Testis (tissue), 3 donors: ENCODE measurements around the gene LILRB3. TPM values are rescaled to one million over a fixed set of nuclear protein-coding genes. Genes with fewer than 3 reads are reported as not detected.

Experiments
- DNase-seq: peaks from one replicate; pipeline ENCODE4 v3.0.0-alpha.2; 2019
- H3K27ac ChIP-seq, 2 donors: fragments of 200-600 bp; sonication (generic); one replicate each; pipeline ENCODE4 v1.5.1; 2019
- H3K27me3 ChIP-seq: fragments of 200-600 bp; sonication (generic); one replicate; pipeline ENCODE4 v1.5.1; 2019
- H3K36me3 ChIP-seq: fragments of 200-600 bp; sonication (generic); one replicate; pipeline ENCODE4 v1.5.1; 2017; ENCODE audit warnings: low read depth; ENCODE audit errors: missing control alignments
- H3K4me1 ChIP-seq: fragments of 200-600 bp; sonication (generic); one replicate; pipeline ENCODE4 v1.5.1; 2019
- H3K4me3 ChIP-seq, 2 donors: fragments of 200-600 bp; sonication (generic); one replicate each; pipeline ENCODE4 v1.5.1; 2017 to 2019
- H3K9me3 ChIP-seq: fragments of 200-600 bp; sonication (generic); one replicate; pipeline ENCODE4 v1.5.1; 2017
- POLR2A ChIP-seq: fragments of 450-650 bp; IDR thresholded peaks from one replicate; pipeline ENCODE4 v1.6.1; 2017; ENCODE audit warnings: antibody characterized with exemption, mild to moderate bottlenecking, moderate library complexity
- WGBS, 2 donors: methylation state at CpG; one replicate each; pipeline ENCODE4 v1.1.5; 2018; 5-methylcytosine and 5-hydroxymethylcytosine counted together
- intact Hi-C: fragments of 100-400 bp; cut with DNase I; formaldehyde crosslinking; loops from one replicate; pipeline ENCODE4 v1.15.1; 2023; ENCODE audit warnings: low total_unique reads
- polyA plus RNA-seq: library from polyadenylated mRNA; stranded (reverse); fragments of 350-450 nt; fragmentation: Illumina TruSeq; extraction: RNeasy Lipid Tissue Mini Kit (QIAGEN cat#74804); gene quantifications from one replicate; pipeline ENCODE4 v1.2.3, GENCODE V29; 2014; ENCODE audit warnings: low read depth, low replicate concordance; ENCODE audit not compliant: insufficient read depth
- small RNA-seq, 2 donors: library from RNA; depleted of rRNA; stranded (forward); fragments of <200 nt; gene quantifications; one replicate each; pipeline ENCODE3, GENCODE V24; 2016
- total RNA-seq, 2 donors: library from RNA; depleted of rRNA; stranded (reverse); fragments of >200 nt; gene quantifications; one replicate each; pipeline ENCODE4 v1.2.3, GENCODE V29; 2016
- TF ChIP-seq, protein P1 (sequence below), 3 experiments: fragments of 450-650 bp in 2 of 3; fragments of 200-600 bp in 1 of 3; sonication (generic) in 1 of 3; IDR thresholded peaks; one replicate each; pipeline ENCODE4 v1.5.1; 2016 to 2019; ENCODE audit warnings: antibody characterized with exemption in 3 of 3, mild to moderate bottlenecking in 2 of 3, moderate library complexity in 1 of 3

The LILRB3 gene
- total and polyA plus RNA-seq, 3 donors from 2014 or later: 3.6 to 11.0 (median 4.9) TPM

DNA sequence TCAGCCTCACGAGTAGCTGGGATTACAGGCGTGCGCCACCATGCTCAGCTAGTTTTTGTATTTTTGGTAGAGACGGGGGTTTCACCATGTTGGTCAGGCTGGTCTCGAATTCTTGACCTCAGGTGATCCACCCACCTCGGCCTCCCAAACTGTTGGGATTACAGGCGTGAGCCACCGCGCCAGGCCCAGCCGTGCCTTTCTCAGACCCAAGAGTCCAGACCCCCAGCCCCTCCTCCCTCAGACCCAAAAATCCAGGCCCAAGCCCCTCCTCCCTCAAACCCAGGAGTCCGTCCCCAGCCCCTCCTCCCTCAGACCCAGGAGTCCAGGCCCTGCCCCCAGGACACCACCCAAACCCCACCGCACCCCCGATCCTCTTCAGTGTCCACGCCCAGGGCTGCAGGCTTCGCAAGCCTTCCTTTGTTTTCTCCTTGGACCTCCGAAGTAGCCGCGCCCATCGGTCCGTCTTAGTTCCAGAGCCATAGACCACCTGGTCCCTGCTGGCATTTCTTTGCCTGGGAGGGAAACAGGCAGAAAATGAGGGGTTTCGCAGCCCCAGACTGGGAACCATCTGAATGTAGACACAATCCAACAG, 53.6 kb downstream of the LILRB3 start:
- Histone ChIP-seq H3K4me3 (no peak overlapping the region), H3K27me3 (no peaks in the 10 kb centered on the region), H3K4me1 (peaks cover 6% of the 10 kb centered on the region), H3K9me3 (no peaks in the 10 kb centered on the region), H3K27ac (no peak overlapping the region), H3K36me3 (no peaks in the 10 kb centered on the region)
- intact Hi-C loops: no loop called here
- 77 to 78% methylated on average over 17 to 21 of the region's 21 CpGs for WGBS, 2 donors
- TF ChIP-seq, protein P1, sequence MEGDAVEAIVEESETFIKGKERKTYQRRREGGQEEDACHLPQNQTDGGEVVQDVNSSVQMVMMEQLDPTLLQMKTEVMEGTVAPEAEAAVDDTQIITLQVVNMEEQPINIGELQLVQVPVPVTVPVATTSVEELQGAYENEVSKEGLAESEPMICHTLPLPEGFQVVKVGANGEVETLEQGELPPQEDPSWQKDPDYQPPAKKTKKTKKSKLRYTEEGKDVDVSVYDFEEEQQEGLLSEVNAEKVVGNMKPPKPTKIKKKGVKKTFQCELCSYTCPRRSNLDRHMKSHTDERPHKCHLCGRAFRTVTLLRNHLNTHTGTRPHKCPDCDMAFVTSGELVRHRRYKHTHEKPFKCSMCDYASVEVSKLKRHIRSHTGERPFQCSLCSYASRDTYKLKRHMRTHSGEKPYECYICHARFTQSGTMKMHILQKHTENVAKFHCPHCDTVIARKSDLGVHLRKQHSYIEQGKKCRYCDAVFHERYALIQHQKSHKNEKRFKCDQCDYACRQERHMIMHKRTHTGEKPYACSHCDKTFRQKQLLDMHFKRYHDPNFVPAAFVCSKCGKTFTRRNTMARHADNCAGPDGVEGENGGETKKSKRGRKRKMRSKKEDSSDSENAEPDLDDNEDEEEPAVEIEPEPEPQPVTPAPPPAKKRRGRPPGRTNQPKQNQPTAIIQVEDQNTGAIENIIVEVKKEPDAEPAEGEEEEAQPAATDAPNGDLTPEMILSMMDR (IDR thresholded peaks at IDR 0.05): no peak
- TF ChIP-seq POLR2A: no peak
- no peak for DNase-seq

DNA sequence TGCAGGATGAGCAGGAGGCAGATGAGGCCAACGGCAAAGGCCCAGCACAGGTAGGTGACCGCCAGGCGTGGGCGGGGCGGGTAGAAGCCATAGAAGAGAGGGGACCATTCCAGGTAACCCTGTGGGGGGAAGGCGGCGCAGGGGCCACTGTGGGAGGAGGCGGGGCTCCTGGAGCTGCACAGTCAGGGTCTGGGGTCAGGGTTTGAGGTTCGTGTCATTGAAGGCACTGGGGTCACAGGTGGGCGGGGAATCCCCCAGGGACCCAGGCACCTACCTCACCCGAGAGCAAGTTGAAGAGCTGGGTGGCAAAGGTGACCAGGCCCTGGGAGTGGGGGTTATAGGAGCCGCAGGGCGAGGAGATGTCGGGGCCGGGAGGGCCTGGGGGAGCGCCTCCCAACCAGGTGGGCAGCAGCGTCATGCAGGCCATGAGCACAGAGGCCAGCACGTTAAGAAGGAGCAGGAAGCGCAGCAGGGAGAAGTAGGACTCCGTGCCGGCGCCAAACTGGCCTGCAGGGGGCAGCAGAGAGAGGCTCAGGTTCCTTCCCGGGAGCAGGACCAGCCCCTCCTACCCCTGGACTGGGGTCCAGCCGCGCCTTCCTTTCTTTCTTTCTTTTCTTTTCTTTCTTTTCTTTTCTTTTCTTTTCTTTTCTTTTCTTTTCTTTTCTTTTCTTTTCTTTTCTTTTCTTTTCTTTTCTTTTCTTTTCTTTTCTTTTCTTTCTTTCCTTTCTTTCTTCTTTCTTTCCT, 54.5 kb downstream of the LILRB3 start:
- H3K27ac ChIP-seq: no peak overlapping the region
- H3K4me3 ChIP-seq: no peak overlapping the region
- peak; percentile 95 for DNase-seq
- intact Hi-C loops: no loop called here
- 16 to 19% methylated on average over 20 to 25 of the region's 25 CpGs for WGBS, 2 donors
- no peaks in the 10 kb centered on the region for H3K36me3 ChIP-seq
- H3K4me1 ChIP-seq: peaks cover 6% of the 10 kb centered on the region
- H3K9me3 ChIP-seq: no peaks in the 10 kb centered on the region
- no peak for TF ChIP-seq POLR2A
- TF ChIP-seq, protein P1 (IDR thresholded peaks at IDR 0.05): peak; percentile 67 to 88 (median 87)
- H3K27me3 ChIP-seq: no peaks in the 10 kb centered on the region

Small RNAs within 50 kb of the gene (small RNA-seq; reads per million reads assigned to genes)
- gene RNU6-1307P: 0 reads per million in 2 donors

Other genes with a start within 250 kb of the LILRB3 start
- 1 to 10 TPM; 5.3 to 5.5 TPM for gene CACNG6, start 231.4 kb downstream of the LILRB3 start, total RNA-seq
- gene CACNG6, start 231.4 kb downstream of the LILRB3 start, polyA plus RNA-seq: 2.1 TPM
- gene VSTM1, start 159.1 kb downstream of the LILRB3 start, total RNA-seq: not detected
- 1.4 TPM for gene VSTM1, start 159.1 kb downstream of the LILRB3 start, polyA plus RNA-seq
- gene TARM1, start 141.6 kb downstream of the LILRB3 start, total RNA-seq: under 1 TPM in 1 of 2 donors, not detected in 1; 0.37 TPM
- not detected for gene TARM1, start 141.6 kb downstream of the LILRB3 start, polyA plus RNA-seq
- gene OSCAR, start 122.2 kb downstream of the LILRB3 start, total RNA-seq: 1 to 10 TPM; 1.2 to 1.7 TPM
- gene OSCAR, start 122.2 kb downstream of the LILRB3 start, polyA plus RNA-seq: 1.7 TPM
- 10 to 100 TPM; 40.0 to 55.6 TPM for gene NDUFA3, start 120.2 kb downstream of the LILRB3 start, total RNA-seq
- gene NDUFA3, start 120.2 kb downstream of the LILRB3 start, polyA plus RNA-seq: 251 TPM
- gene TFPT, start 107.3 kb downstream of the LILRB3 start, total RNA-seq: 10 to 100 TPM; 11.2 to 12.9 TPM
- 16.0 TPM for gene TFPT, start 107.3 kb downstream of the LILRB3 start, polyA plus RNA-seq
- gene PRPF31, start 107.3 kb downstream of the LILRB3 start, total RNA-seq: 10 to 100 TPM; 60.1 to 66.6 TPM
- 56.4 TPM for gene PRPF31, start 107.3 kb downstream of the LILRB3 start, polyA plus RNA-seq
- gene CNOT3, start 85.2 kb downstream of the LILRB3 start, total RNA-seq: 10 to 100 TPM; 79.3 to 79.9 TPM
- 94.3 TPM for gene CNOT3, start 85.2 kb downstream of the LILRB3 start, polyA plus RNA-seq
- 10 to 100 TPM; 10.2 to 12.8 TPM for gene LENG1, start 63.3 kb downstream of the LILRB3 start, total RNA-seq
- gene LENG1, start 63.3 kb downstream of the LILRB3 start, polyA plus RNA-seq: 20.6 TPM
- gene TMC4, start 49.8 kb downstream of the LILRB3 start, total RNA-seq: under 1 TPM; 0.31 to 0.43 TPM
- gene TMC4, start 49.8 kb downstream of the LILRB3 start, polyA plus RNA-seq: 4.1 TPM
- gene MBOAT7, start 33.4 kb downstream of the LILRB3 start, total RNA-seq: 100 to 1,000 TPM; 479 to 482 TPM
- gene MBOAT7, start 33.4 kb downstream of the LILRB3 start, polyA plus RNA-seq: 218 TPM
- 100 to 1,000 TPM; 162 to 177 TPM for gene TSEN34, start 31.7 kb downstream of the LILRB3 start, total RNA-seq
- 73.1 TPM for gene TSEN34, start 31.7 kb downstream of the LILRB3 start, polyA plus RNA-seq
- 1,000 to 10,000 TPM in 1 of 2 donors, 100 to 1,000 TPM in 1; 648 to 1,251 TPM for gene RPS9, start 22.1 kb downstream of the LILRB3 start, total RNA-seq
- 969 TPM for gene RPS9, start 22.1 kb downstream of the LILRB3 start, polyA plus RNA-seq
- gene LILRA6, start 19.8 kb upstream of the LILRB3 start, total RNA-seq: 1 to 10 TPM in 1 of 2 donors, under 1 TPM in 1; 0.37 to 1.5 TPM
- 2.7 TPM for gene LILRA6, start 19.8 kb upstream of the LILRB3 start, polyA plus RNA-seq
- 1 to 10 TPM; 1.9 to 4.4 TPM for gene LILRB5, start 34.3 kb upstream of the LILRB3 start, total RNA-seq
- 8.7 TPM for gene LILRB5, start 34.3 kb upstream of the LILRB3 start, polyA plus RNA-seq
- under 1 TPM; 0.71 to 0.99 TPM for gene LILRB2, start 58.1 kb upstream of the LILRB3 start, total RNA-seq
- 3.0 TPM for gene LILRB2, start 58.1 kb upstream of the LILRB3 start, polyA plus RNA-seq
- 1 to 10 TPM; 1.1 to 1.2 TPM for gene LILRA5, start 90.2 kb upstream of the LILRB3 start, total RNA-seq
- 1.4 TPM for gene LILRA5, start 90.2 kb upstream of the LILRB3 start, polyA plus RNA-seq
- under 1 TPM in 1 of 2 donors, not detected in 1; 0.81 TPM for gene LILRA4, start 116.2 kb upstream of the LILRB3 start, total RNA-seq
- gene LILRA4, start 116.2 kb upstream of the LILRB3 start, polyA plus RNA-seq: 0.50 TPM
- 1 to 10 TPM; 6.4 to 7.1 TPM for gene LAIR1, start 141.9 kb upstream of the LILRB3 start, total RNA-seq
- 13.4 TPM for gene LAIR1, start 141.9 kb upstream of the LILRB3 start, polyA plus RNA-seq
- 100 to 1,000 TPM; 226 to 248 TPM for gene TTYH1, start 192.5 kb upstream of the LILRB3 start, total RNA-seq
- gene TTYH1, start 192.5 kb upstream of the LILRB3 start, polyA plus RNA-seq: 126 TPM
- gene LENG8, start 226.2 kb upstream of the LILRB3 start, total RNA-seq: 100 to 1,000 TPM; 313 to 507 TPM
- 167 TPM for gene LENG8, start 226.2 kb upstream of the LILRB3 start, polyA plus RNA-seq
- gene LENG9, start 240.8 kb upstream of the LILRB3 start, total RNA-seq: 1 to 10 TPM; 5.6 to 5.8 TPM
- 1.9 TPM for gene LENG9, start 240.8 kb upstream of the LILRB3 start, polyA plus RNA-seq